Measurements from ENCODE around the gene SLTM.

- TF ChIP-seq CTCF (IDR thresholded peaks at IDR 0.05) = no peak
- no peak for TF ChIP-seq POLR2AphosphoS5 (IDR thresholded peaks at IDR 0.05)
- TF ChIP-seq POLR2A (IDR thresholded peaks at IDR 0.05) = no peak
Observed at GRCh38 chr15:58981808-58982475, 48.5 kb upstream of the SLTM start.

All from upper lobe of left lung (tissue), 4 donors.